ENCODE data around the gene RBMS3. TPM values are rescaled to one million over a fixed set of nuclear protein-coding genes. Genes with fewer than 3 reads are reported as not detected.

The RBMS3 gene
- total and polyA plus RNA-seq, 9 donors = 11.6 to 79.2 (median 63.1) TPM

DNA sequence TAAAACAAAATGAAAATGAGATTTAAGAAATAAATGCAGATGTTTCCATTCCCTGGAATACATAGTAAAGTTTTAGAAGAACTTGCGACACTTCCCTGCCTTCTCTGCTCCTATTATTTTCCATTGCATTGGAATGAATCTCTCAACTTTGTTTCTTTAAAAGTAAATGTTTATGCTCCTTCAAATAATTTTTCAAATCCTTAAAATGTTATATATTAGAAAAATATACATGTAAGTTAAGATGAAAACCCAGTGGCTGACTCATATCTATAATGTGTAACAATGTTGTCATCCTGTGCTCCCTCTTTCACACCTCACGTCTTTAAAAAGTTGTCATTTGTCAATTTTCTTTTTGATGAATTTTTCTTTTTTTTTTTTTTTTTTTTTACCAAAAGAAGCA, 3.6 kb downstream of the RBMS3 start:
- Histone ChIP-seq H3K36me3 (no peaks in the 10 kb centered on the region), H3K4me3 (peak overlapping the region; percentile 53), H3K27ac (peak overlapping the region in 1 of 2 donors; percentile 79), H3K4me1 (ENCODE audit: insufficient read depth) (peaks cover 5% of the 10 kb centered on the region), H3K27me3 (no peaks in the 10 kb centered on the region), H3K9me3 (no peaks in the 10 kb centered on the region)
- no peak for DNase-seq
- WGBS, 3 donors = 12 to 28% (median 20%) methylated on average over 2 of the region's 2 CpGs
- intact Hi-C loops (cut with DNase I) = loop anchor here in 2 of 4 donors (5.0 to 10.0 kb wide), 3 partner anchors 48 to 480 kb away; no protein-coding TSS in a partner anchor
- TF ChIP-seq POLR2A (IDR thresholded peaks at IDR 0.05) (no peak), EP300 (IDR thresholded peaks at IDR 0.05) (no peak)
- TF ChIP-seq, protein P1, sequence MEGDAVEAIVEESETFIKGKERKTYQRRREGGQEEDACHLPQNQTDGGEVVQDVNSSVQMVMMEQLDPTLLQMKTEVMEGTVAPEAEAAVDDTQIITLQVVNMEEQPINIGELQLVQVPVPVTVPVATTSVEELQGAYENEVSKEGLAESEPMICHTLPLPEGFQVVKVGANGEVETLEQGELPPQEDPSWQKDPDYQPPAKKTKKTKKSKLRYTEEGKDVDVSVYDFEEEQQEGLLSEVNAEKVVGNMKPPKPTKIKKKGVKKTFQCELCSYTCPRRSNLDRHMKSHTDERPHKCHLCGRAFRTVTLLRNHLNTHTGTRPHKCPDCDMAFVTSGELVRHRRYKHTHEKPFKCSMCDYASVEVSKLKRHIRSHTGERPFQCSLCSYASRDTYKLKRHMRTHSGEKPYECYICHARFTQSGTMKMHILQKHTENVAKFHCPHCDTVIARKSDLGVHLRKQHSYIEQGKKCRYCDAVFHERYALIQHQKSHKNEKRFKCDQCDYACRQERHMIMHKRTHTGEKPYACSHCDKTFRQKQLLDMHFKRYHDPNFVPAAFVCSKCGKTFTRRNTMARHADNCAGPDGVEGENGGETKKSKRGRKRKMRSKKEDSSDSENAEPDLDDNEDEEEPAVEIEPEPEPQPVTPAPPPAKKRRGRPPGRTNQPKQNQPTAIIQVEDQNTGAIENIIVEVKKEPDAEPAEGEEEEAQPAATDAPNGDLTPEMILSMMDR (IDR thresholded peaks at IDR 0.05) = no peak

DNA sequence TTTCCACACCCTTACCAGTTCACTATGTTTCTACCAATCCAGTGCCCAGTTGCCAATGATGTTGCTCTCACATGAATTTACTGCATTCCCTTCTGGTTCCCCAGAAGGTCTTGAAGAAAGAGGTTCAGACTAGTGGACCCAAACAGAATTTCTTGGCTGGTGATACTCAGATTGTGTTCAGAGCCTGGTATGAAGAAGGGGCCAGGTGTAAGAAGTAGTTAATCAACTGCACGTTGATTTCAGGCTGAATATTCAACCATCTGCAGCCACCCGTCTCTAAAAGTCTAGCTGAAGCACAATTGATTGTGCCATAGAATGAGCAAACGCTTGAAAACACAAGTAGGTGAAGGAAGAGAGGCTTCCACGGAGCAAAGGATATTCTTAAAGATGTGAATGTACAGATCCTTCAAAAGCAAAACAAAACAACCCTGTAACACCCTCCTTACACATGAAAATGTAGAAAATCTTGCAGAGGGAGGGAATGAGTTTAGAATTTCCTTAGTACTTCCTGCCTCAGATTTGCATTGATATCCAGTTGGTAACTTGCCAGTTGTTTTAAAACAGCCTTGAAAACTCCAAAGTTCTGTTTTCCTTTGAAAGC, 4.7 kb downstream of the RBMS3 start:
- H3K9me3 ChIP-seq = no peaks in the 10 kb centered on the region
- DNase-seq = peak in 1 of 5 donors; percentile 13
- peak overlapping the region; percentile 28 for H3K4me3 ChIP-seq
- no peaks in the 10 kb centered on the region for H3K36me3 ChIP-seq
- whole genome bisulfite sequencing, 3 donors = 1% methylated on average over 4 of the region's 4 CpGs
- H3K27me3 ChIP-seq = no peaks in the 10 kb centered on the region
- TF ChIP-seq, protein P1 (IDR thresholded peaks at IDR 0.05) = peak in 1 of 3 donors; percentile 15
- TF ChIP-seq POLR2A (IDR thresholded peaks at IDR 0.05) (no peak), EP300 (IDR thresholded peaks at IDR 0.05) (no peak)
- peaks cover 4% of the 10 kb centered on the region for H3K4me1 ChIP-seq (ENCODE audit: insufficient read depth)
- H3K27ac ChIP-seq = peak overlapping the region; percentile 42 to 79
- intact Hi-C loops (cut with DNase I) = loop anchor here in 1 of 4 donors (10.0 kb wide), 2 partner anchors 229 to 479 kb away; no protein-coding TSS in a partner anchor

DNA sequence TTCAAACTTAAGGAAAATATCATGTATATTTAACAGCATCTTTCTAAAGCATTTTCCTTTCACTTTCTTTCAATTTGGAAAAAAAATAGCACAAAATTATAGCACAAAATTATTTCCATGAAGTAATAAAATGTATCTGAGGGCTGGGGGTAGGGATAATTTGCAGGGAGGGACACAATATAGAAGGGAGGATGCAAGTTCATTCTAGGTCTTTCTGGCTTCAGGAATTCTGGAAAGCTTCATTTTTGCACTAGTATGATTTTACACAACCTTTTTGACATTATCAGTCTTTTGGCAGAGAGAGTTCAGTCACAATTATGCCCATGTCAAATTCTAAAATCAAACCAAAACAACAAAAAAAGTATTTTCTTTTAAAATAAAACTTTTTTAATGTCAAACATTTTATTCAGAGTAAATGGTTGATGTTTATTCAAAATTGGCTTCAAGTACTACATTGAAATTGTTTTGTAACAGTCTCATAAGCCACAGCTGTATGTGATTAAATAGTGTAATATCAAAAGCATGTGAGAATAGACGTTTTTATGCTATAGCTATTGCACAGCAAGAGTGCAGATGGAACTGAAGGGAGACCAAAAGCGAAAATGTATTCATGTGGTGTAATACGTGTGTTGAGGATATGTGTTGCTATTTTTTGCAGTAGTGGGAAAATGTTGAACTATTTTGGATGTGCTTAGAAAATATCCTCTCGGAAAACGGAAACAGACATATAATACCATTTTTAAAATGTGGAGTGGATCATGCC, 5.8 kb downstream of the RBMS3 start:
- H3K27ac ChIP-seq = peak overlapping the region; percentile 42 to 79
- peaks cover 4% of the 10 kb centered on the region for H3K4me1 ChIP-seq (ENCODE audit: insufficient read depth)
- TF ChIP-seq POLR2A (IDR thresholded peaks at IDR 0.05) (no peak), EP300 (IDR thresholded peaks at IDR 0.05) (no peak)
- TF ChIP-seq, protein P1 (IDR thresholded peaks at IDR 0.05) = no peak
- no peaks in the 10 kb centered on the region for H3K27me3 ChIP-seq
- H3K9me3 ChIP-seq = no peaks in the 10 kb centered on the region
- WGBS, 3 donors = 4 to 7% (median 6%) methylated on average over 5 of the region's 5 CpGs
- no peak for DNase-seq
- H3K4me3 ChIP-seq = peak overlapping the region; percentile 28
- intact Hi-C loops (cut with DNase I) = loop anchor here in 1 of 4 donors (10.0 kb wide), 2 partner anchors 228 to 478 kb away; no protein-coding TSS in a partner anchor
- H3K36me3 ChIP-seq = no peaks in the 10 kb centered on the region

DNA sequence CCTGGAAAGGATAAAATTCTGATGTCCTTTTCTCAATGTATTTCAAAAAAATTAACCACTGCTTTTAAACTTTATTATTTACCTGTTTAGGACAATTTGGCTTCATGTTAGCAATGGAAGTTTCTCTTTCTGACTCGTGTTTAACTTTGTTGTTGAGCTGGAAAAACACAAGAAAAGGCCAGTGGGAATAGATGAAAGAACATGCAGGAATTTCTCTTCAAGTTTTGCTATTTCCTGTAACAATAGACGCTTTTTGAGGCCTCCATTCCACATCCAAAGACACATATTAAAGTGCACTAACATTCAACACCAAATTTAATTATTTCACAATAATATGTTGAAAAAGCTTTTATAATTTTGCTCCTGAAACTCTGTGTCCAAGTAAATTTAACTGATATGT, 9.7 kb downstream of the RBMS3 start:
- TF ChIP-seq POLR2A (IDR thresholded peaks at IDR 0.05) (no peak), EP300 (IDR thresholded peaks at IDR 0.05) (no peak)
- TF ChIP-seq, protein P1 (IDR thresholded peaks at IDR 0.05) = no peak
- intact Hi-C loops (cut with DNase I) = no loop called here
- Histone ChIP-seq H3K4me1 (ENCODE audit: insufficient read depth) (peaks cover 8% of the 10 kb centered on the region), H3K4me3 (no peak overlapping the region), H3K27me3 (no peaks in the 10 kb centered on the region), H3K27ac (no peak overlapping the region), H3K9me3 (no peaks in the 10 kb centered on the region), H3K36me3 (no peaks in the 10 kb centered on the region)
- DNase-seq = no peak
- 36 to 52% (median 45%) methylated on average over 2 of the region's 2 CpGs for WGBS, 3 donors
